Liver (tissue), 3 donors: ENCODE results near the gene NHS.

ENCODE experiments used
- EGR1 ChIP-seq, 2 donors: IDR thresholded peaks; 2 replicates each; pipeline ENCODE4 v1.6.1; 2016 to 2018; ENCODE audit warnings: antibody characterized with exemption in 2 of 2, low read depth in 2 of 2
- FOXA1 ChIP-seq: IDR thresholded peaks from 2 replicates; pipeline ENCODE4 v1.6.1; 2016; ENCODE audit warnings: antibody characterized with exemption
- GABPA ChIP-seq, 2 donors: IDR thresholded peaks in 1 of 2; conservative IDR thresholded peaks in 1 of 2; 2 replicates each; pipeline ENCODE4 v1.6.1; 2016; ENCODE audit warnings: antibody characterized with exemption in 2 of 2, mild to moderate bottlenecking in 1 of 2, moderate library complexity in 1 of 2
- HNF4A ChIP-seq, 2 donors: conservative IDR thresholded peaks; 2 replicates each; pipeline ENCODE4 v1.6.1; 2016; ENCODE audit warnings: antibody characterized with exemption in 2 of 2, mild to moderate bottlenecking in 2 of 2
- TAF1 ChIP-seq: conservative IDR thresholded peaks from 2 replicates; pipeline ENCODE4 v1.6.1; 2016; ENCODE audit warnings: antibody characterized with exemption, mild to moderate bottlenecking
- TF ChIP-seq, protein P1 (sequence below): IDR thresholded peaks from 2 replicates; pipeline ENCODE4 v1.6.1; 2016; ENCODE audit warnings: antibody characterized with exemption
- TF ChIP-seq, protein P2 (sequence below): fragments of 150-350 bp; IDR thresholded peaks from 2 replicates; pipeline ENCODE4 v1.5.1; 2017; ENCODE audit warnings: improper control_type of control experiment, low read depth, low read length; ENCODE audit not compliant: missing input control
- donor health status: healthy.
- donor health status: healthy.

DNA sequence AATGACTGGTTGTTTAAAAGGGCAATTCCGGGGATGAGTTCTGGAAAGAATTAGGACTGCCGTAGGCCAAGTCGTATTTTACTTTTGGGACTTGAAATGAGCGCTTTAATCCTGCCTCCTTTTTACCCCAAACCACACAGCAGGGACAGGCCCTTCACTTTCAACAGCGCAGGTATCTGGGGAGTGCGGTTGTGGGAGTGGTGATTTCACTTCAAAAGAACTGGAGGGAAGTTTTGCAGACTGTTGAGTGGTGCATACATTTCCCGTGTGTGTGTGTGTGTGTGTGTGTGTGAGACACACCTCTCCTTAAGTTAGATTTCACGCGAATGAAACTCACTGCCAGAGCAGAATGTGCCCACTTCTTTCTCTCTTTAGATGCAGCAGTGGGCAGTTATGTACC is 2.8 kb downstream of the NHS start:
- TF ChIP-seq, protein P1, sequence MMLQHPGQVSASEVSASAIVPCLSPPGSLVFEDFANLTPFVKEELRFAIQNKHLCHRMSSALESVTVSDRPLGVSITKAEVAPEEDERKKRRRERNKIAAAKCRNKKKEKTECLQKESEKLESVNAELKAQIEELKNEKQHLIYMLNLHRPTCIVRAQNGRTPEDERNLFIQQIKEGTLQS, result no peak
- TF ChIP-seq, protein P2, sequence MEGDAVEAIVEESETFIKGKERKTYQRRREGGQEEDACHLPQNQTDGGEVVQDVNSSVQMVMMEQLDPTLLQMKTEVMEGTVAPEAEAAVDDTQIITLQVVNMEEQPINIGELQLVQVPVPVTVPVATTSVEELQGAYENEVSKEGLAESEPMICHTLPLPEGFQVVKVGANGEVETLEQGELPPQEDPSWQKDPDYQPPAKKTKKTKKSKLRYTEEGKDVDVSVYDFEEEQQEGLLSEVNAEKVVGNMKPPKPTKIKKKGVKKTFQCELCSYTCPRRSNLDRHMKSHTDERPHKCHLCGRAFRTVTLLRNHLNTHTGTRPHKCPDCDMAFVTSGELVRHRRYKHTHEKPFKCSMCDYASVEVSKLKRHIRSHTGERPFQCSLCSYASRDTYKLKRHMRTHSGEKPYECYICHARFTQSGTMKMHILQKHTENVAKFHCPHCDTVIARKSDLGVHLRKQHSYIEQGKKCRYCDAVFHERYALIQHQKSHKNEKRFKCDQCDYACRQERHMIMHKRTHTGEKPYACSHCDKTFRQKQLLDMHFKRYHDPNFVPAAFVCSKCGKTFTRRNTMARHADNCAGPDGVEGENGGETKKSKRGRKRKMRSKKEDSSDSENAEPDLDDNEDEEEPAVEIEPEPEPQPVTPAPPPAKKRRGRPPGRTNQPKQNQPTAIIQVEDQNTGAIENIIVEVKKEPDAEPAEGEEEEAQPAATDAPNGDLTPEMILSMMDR, result no peak
- TF ChIP-seq HNF4A (conservative IDR thresholded peaks at IDR 0.05) (no peak), TAF1 (no peak), EGR1 (IDR thresholded peaks at IDR 0.05; ENCODE audit: low read depth in 2 of 2) (no peak), GABPA (IDR thresholded peaks at IDR 0.05 in 1 of 2, conservative IDR thresholded peaks at IDR 0.05 in 1 of 2) (no peak), FOXA1 (no peak)
